Osteocyte (in vitro differentiated cells): ENCODE results near the gene GSE1. TPM values are rescaled to one million over a fixed set of nuclear protein-coding genes. Genes with fewer than 3 reads are reported as not detected.

Experiments
- DNase-seq: peaks from one replicate; pipeline ENCODE4 v3.0.0; 2021; ENCODE audit warnings: mixed read lengths; ENCODE audit not compliant: unreplicated experiment; ENCODE audit errors: extremely low spot score
- H3K27ac Mint-ChIP-seq: one replicate; pipeline ENCODE4 v1.8.0; 2021; ENCODE audit warnings: mild to moderate bottlenecking, mixed read lengths; ENCODE audit not compliant: unreplicated experiment
- H3K27me3 Mint-ChIP-seq: one replicate; pipeline ENCODE4 v1.8.0; 2021; ENCODE audit warnings: mixed read lengths; ENCODE audit not compliant: unreplicated experiment
- H3K36me3 Mint-ChIP-seq: one replicate; pipeline ENCODE4 v1.8.0; 2021; ENCODE audit warnings: mixed read lengths; ENCODE audit not compliant: unreplicated experiment
- H3K4me1 Mint-ChIP-seq: one replicate; pipeline ENCODE4 v1.8.0; 2021; ENCODE audit warnings: mixed read lengths; ENCODE audit not compliant: unreplicated experiment
- H3K4me3 Mint-ChIP-seq: one replicate; pipeline ENCODE4 v1.8.0; 2021; ENCODE audit warnings: mild to moderate bottlenecking, moderate library complexity, mixed read lengths; ENCODE audit not compliant: unreplicated experiment
- H3K9me3 Mint-ChIP-seq: one replicate; pipeline ENCODE4 v1.8.0; 2021; ENCODE audit warnings: mixed read lengths; ENCODE audit not compliant: unreplicated experiment
- total RNA-seq: library from RNA; stranded (reverse); gene quantifications from 2 replicates; pipeline ENCODE4 v1.2.1, GENCODE V29; 2021
- TF ChIP-seq, protein P1 (sequence below): fragments of 200-600 bp; sonication (generic); IDR thresholded peaks from 2 replicates; pipeline ENCODE4 v1.5.0; 2021; ENCODE audit warnings: antibody characterized with exemption, mild to moderate bottlenecking, moderate library complexity

GSE1 gene
- total RNA-seq, 1 donor from 2014 or later = 64.1 TPM

DNA sequence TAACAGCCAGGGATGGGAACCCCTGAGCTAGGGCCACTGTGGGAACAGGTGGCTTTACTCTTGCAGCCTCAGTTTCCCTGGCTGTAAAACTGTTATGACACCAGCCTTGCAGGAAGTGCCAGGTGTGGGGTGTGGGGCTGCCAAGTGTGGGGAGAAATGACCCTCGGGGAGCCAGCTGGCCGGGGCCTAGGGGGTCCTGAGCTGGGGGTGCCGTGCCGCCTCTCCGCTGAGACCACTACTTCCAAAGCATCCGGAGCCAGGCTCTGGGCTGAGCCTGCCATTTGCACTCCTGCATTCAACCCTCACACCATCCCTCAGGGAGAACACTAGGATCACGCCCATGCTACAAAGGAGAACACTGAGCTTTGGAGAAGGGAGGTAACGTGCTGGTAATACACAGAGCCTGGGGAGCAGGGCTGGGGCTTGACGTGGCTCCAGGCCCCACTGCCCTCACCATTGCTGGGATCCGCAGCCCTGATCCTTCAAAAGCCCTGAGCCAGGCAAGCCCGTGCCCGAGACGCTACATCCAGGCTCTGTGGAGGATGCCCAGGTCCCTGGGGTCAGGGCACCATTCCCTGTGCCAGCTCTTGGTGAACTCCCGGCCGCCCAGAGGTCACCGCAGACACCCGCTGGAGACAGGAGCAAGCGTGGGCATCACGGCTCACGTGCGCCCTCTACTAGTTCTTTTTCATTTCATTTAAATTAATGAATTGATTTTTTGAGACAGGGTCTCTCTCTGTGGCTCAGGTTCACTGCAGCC, 104.5 kb downstream of the GSE1 start:
- no peak overlapping the region for H3K27ac Mint-ChIP-seq
- TF ChIP-seq, protein P1, sequence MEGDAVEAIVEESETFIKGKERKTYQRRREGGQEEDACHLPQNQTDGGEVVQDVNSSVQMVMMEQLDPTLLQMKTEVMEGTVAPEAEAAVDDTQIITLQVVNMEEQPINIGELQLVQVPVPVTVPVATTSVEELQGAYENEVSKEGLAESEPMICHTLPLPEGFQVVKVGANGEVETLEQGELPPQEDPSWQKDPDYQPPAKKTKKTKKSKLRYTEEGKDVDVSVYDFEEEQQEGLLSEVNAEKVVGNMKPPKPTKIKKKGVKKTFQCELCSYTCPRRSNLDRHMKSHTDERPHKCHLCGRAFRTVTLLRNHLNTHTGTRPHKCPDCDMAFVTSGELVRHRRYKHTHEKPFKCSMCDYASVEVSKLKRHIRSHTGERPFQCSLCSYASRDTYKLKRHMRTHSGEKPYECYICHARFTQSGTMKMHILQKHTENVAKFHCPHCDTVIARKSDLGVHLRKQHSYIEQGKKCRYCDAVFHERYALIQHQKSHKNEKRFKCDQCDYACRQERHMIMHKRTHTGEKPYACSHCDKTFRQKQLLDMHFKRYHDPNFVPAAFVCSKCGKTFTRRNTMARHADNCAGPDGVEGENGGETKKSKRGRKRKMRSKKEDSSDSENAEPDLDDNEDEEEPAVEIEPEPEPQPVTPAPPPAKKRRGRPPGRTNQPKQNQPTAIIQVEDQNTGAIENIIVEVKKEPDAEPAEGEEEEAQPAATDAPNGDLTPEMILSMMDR = peak; percentile 82
- peaks cover 7% of the 10 kb centered on the region for H3K27me3 Mint-ChIP-seq
- peaks cover 17% of the 10 kb centered on the region for H3K4me1 Mint-ChIP-seq
- H3K9me3 Mint-ChIP-seq = no peaks in the 10 kb centered on the region
- no peak overlapping the region for H3K4me3 Mint-ChIP-seq
- H3K36me3 Mint-ChIP-seq = no peaks in the 10 kb centered on the region
- no peak for DNase-seq

DNA sequence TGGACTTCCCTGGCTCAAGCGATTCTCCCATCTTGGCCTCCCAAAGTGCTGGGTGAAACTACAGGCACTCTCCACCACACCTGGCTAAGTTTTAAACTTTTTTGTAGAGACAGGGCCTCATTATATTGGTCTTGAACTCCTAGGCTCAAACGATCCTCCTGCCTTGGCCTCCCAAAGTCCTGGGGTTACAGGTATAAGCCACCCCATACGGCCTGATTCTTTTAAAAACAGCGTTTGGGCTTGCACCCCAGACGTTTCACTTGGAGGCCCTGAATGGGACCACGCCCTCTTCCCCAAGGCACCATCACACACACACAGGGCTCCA, 105.0 kb downstream of the GSE1 start:
- H3K36me3 Mint-ChIP-seq = no peaks in the 10 kb centered on the region
- peaks cover 7% of the 10 kb centered on the region for H3K27me3 Mint-ChIP-seq
- peaks cover 17% of the 10 kb centered on the region for H3K4me1 Mint-ChIP-seq
- no peak overlapping the region for H3K4me3 Mint-ChIP-seq
- no peak overlapping the region for H3K27ac Mint-ChIP-seq
- TF ChIP-seq, protein P1 = no peak
- H3K9me3 Mint-ChIP-seq = no peaks in the 10 kb centered on the region
- no peak for DNase-seq

DNA sequence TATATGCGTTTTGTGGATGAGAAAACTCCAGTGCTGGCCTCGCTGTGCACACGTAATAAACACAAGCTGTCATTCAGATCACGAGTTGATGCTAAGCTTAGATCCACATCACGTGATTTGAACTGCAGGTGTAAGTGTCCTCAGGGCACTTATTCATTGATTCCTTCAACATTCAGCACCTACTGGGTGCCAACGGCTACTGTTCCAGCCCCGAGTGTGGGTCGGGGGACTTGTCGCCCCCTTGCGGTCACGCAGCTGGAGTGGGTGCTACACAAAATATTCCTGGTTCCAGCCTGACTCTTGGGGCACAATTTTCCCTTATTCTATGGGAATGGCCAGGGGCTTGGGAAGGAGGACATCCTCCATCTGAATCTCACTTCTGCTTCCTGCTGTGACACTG, 105.6 kb downstream of the GSE1 start:
- Mint-ChIP-seq H3K36me3 (no peaks in the 10 kb centered on the region), H3K4me3 (no peak overlapping the region), H3K27me3 (peaks cover 7% of the 10 kb centered on the region), H3K4me1 (peaks cover 17% of the 10 kb centered on the region), H3K9me3 (no peaks in the 10 kb centered on the region), H3K27ac (no peak overlapping the region)
- TF ChIP-seq, protein P1 = peak; percentile 64
- DNase-seq = no peak

DNA sequence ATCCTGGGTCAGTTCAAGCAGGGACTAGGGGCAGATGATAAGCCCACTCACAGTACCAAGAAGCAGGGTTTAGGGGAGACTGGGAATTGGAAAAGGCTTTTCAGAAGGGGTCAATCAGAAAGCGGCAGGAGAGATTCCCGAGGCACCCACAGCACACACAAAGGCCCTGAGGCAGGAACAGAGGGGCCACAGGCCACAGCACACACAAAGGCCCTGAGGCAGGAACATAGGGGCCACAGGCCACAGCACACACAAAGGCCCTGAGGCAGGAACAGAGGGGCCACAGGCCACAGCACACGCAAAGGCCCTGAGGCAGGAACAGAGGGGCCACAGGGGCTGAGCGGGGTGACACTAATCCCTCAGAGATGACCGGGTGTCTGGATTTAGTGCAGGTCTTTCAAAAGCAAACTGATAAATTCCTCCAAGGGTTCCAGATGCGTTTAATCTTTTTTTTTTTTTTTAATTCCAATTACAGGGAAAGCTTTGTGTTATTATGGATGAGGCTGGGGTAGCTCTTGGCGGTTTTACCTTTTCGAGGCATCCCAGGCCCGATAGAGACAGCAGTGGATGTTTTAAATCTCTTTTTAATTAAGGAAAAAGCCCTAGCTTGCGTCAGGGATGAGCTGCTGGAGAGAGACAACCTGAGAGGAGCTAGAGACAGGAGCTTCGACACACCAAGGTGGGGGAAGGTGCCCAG, 106.6 kb downstream of the GSE1 start:
- H3K36me3 Mint-ChIP-seq = no peaks in the 10 kb centered on the region
- no peak for DNase-seq
- H3K27me3 Mint-ChIP-seq = peaks cover 11% of the 10 kb centered on the region
- TF ChIP-seq, protein P1 = no peak
- no peak overlapping the region for H3K4me3 Mint-ChIP-seq
- H3K9me3 Mint-ChIP-seq = no peaks in the 10 kb centered on the region
- H3K27ac Mint-ChIP-seq = no peak overlapping the region
- peaks cover 17% of the 10 kb centered on the region for H3K4me1 Mint-ChIP-seq

DNA sequence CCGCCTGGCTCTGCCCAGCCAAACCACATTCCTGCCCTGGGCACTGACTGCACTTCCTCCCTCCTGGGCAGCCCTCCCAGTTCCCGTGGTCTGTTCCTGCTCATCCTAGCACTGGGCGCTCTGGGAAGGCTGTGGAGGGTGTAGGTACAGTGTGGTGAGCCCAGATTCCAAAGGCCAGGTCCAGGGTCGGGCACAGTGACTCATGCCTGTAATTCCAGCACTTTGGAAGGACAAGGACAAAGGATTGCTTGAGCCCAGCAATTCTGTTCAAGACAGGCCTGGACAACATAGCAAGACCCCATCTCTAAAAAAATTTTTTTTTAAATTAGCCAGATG, 107.1 kb downstream of the GSE1 start:
- H3K4me3 Mint-ChIP-seq = no peak overlapping the region
- H3K27ac Mint-ChIP-seq = no peak overlapping the region
- peaks cover 11% of the 10 kb centered on the region for H3K27me3 Mint-ChIP-seq
- H3K9me3 Mint-ChIP-seq = no peaks in the 10 kb centered on the region
- DNase-seq = no peak
- TF ChIP-seq, protein P1 = no peak
- H3K4me1 Mint-ChIP-seq = peaks cover 16% of the 10 kb centered on the region
- H3K36me3 Mint-ChIP-seq = no peaks in the 10 kb centered on the region
